ENCODE measurements around the gene SELENOM.

The SELENOM gene

GRCh38 chr22:31107178-31107893, at the start of gene SELENOM:
SELENOM (minus strand) TSS chr22:31107568; CDS start chr22:31107505, 63 bp downstream.
- DNase-seq, result peak; percentile 85

- DNase-seq, result no peak
Observed at GRCh38 chr22:31155422-31155821, 48.1 kb upstream of the SELENOM start.

- DNase-seq, result no peak
Observed at GRCh38 chr22:31154975-31155374, 47.6 kb upstream of the SELENOM start.

GRCh38 chr22:31153357-31153756, 46.0 kb upstream of the SELENOM start:
- DNase-seq, result no peak

- DNase-seq, result no peak
Observed at GRCh38 chr22:31151872-31152271, 44.5 kb upstream of the SELENOM start.

- no peak for DNase-seq
Observed at GRCh38 chr22:31150615-31151014, 43.2 kb upstream of the SELENOM start.

- DNase-seq, result peak; percentile 11
Observed at GRCh38 chr22:31148953-31149627, 41.7 kb upstream of the SELENOM start.

- DNase-seq, result no peak
Observed at GRCh38 chr22:31148488-31148887, 41.1 kb upstream of the SELENOM start.

- no peak for DNase-seq
Observed at GRCh38 chr22:31144223-31144622, 36.9 kb upstream of the SELENOM start.

GRCh38 chr22:31143537-31143936, 36.2 kb upstream of the SELENOM start:
- DNase-seq, result no peak

GRCh38 chr22:31143038-31143437, 35.7 kb upstream of the SELENOM start:
- DNase-seq, result no peak

- DNase-seq, result no peak
Observed at GRCh38 chr22:31142285-31142684, 34.9 kb upstream of the SELENOM start.

- DNase-seq, result no peak
Observed at GRCh38 chr22:31141551-31141950, 34.2 kb upstream of the SELENOM start.

GRCh38 chr22:31140746-31141145, 33.4 kb upstream of the SELENOM start:
- DNase-seq, result no peak

GRCh38 chr22:31139866-31140716, 32.7 kb upstream of the SELENOM start, which contains the start of gene PLA2G3:
PLA2G3 (minus strand) TSS chr22:31140508; CDS start chr22:31140354, 154 bp downstream.
- DNase-seq, result no peak

GRCh38 chr22:31139066-31139465, 31.7 kb upstream of the SELENOM start:
- no peak for DNase-seq

- DNase-seq, result no peak
Observed at GRCh38 chr22:31138126-31138525, 30.8 kb upstream of the SELENOM start.

- no peak for DNase-seq
Observed at GRCh38 chr22:31137721-31138120, 30.4 kb upstream of the SELENOM start.

- DNase-seq, result no peak
Observed at GRCh38 chr22:31136711-31137110, 29.3 kb upstream of the SELENOM start.

GRCh38 chr22:31136155-31136554, 28.8 kb upstream of the SELENOM start:
- no peak for DNase-seq

GRCh38 chr22:31135706-31136105, 28.3 kb upstream of the SELENOM start:
- DNase-seq, result no peak

GRCh38 chr22:31134688-31135087, 27.3 kb upstream of the SELENOM start:
- no peak for DNase-seq

GRCh38 chr22:31133911-31134310, 26.5 kb upstream of the SELENOM start:
- DNase-seq, result no peak
